SK-N-SH treated with all-trans-retinoic acid at 6 μM for 48 hours (cell line): ENCODE measurements around the gene BMERB1.
A peak's percentile ranks its signal among the peaks of the same experiment; 100 is the strongest.

Experiments
- ATAC-seq: fragments of 200-7000 bp; cut with Tn5 transposase; 3 replicates; pipeline ENCODE4 v1.9.1; 2020; ENCODE audit warnings: mild to moderate bottlenecking, moderate library complexity
- ARNTL ChIP-seq: fragments of 450-650 bp; formaldehyde crosslinking; IDR thresholded peaks from 2 replicates; pipeline ENCODE4 v1.5.0; 2020; ENCODE audit warnings: low read depth, mild to moderate bottlenecking, moderate library complexity, borderline replicate concordance
- BACH2 ChIP-seq: fragments of 250-450 bp; sonication (Bioruptor Pico); IDR thresholded peaks from 2 replicates; pipeline ENCODE4 v1.9.0; 2021; ENCODE audit warnings: mild to moderate bottlenecking, borderline replicate concordance
- CREB5 ChIP-seq: fragments of 250-450 bp; sonication (Bioruptor Pico); IDR thresholded peaks from 2 replicates; pipeline ENCODE4 v1.5.1; 2020; ENCODE audit warnings: low read depth, mild to moderate bottlenecking, moderate library complexity
- CSDC2 ChIP-seq: fragments of 250-450 bp; sonication (Bioruptor Pico); IDR thresholded peaks from 2 replicates; pipeline ENCODE4 v1.5.0; 2020; ENCODE audit warnings: mild to moderate bottlenecking, moderate library complexity
- CSRNP3 ChIP-seq: fragments of 250-450 bp; sonication (Bioruptor Pico); IDR thresholded peaks from 2 replicates; pipeline ENCODE4 v1.5.1; 2021; ENCODE audit warnings: mild to moderate bottlenecking, moderate library complexity
- ISL1 ChIP-seq: fragments of 250-450 bp; sonication (Bioruptor Pico); IDR thresholded peaks from 2 replicates; pipeline ENCODE4 v2.1.2; 2022; ENCODE audit warnings: mild to moderate bottlenecking, moderate library complexity
- OSR1 ChIP-seq: fragments of 250-450 bp; sonication (Bioruptor Pico); IDR thresholded peaks from 2 replicates; pipeline ENCODE4 v1.8.0; 2022; ENCODE audit warnings: moderate library complexity, mild to moderate bottlenecking, inconsistent platforms
- PATZ1 ChIP-seq: fragments of 250-450 bp; sonication (Bioruptor Pico); IDR thresholded peaks from 2 replicates; pipeline ENCODE4 v1.8.0; 2020; ENCODE audit warnings: mild to moderate bottlenecking, moderate library complexity, borderline replicate concordance
- POU6F1 ChIP-seq: fragments of 250-450 bp; sonication (Bioruptor Pico); IDR thresholded peaks from 2 replicates; pipeline ENCODE4 v1.8.0; 2021; ENCODE audit warnings: low read depth, mild to moderate bottlenecking, moderate library complexity, borderline replicate concordance
- PPARA ChIP-seq: fragments of 250-450 bp; sonication (Bioruptor Pico); IDR thresholded peaks from 2 replicates; pipeline ENCODE4 v1.5.0; 2020; ENCODE audit warnings: mild to moderate bottlenecking, borderline replicate concordance
- RARB ChIP-seq: fragments of 250-450 bp; sonication (Bioruptor Pico); IDR thresholded peaks from 2 replicates; pipeline ENCODE4 v1.8.0; 2021; ENCODE audit warnings: mild to moderate bottlenecking, moderate library complexity
- SNAI2 ChIP-seq: fragments of 250-450 bp; sonication (Bioruptor Pico); IDR thresholded peaks from 2 replicates; pipeline ENCODE4 v1.5.0; 2020; ENCODE audit warnings: mild to moderate bottlenecking, moderate library complexity
- TOX ChIP-seq: fragments of 250-450 bp; sonication (Bioruptor Pico); IDR thresholded peaks from 2 replicates; pipeline ENCODE4 v1.8.0; 2021; ENCODE audit warnings: mild to moderate bottlenecking, moderate library complexity, borderline replicate concordance
- TSHZ2 ChIP-seq: fragments of 250-450 bp; sonication (Bioruptor Pico); IDR thresholded peaks from 2 replicates; pipeline ENCODE4 v1.5.0; 2020; ENCODE audit warnings: mild to moderate bottlenecking, moderate library complexity
- ZC3H10 ChIP-seq: fragments of 250-450 bp; sonication (Bioruptor Pico); IDR thresholded peaks from 2 replicates; pipeline ENCODE4 v1.5.1; 2021; ENCODE audit warnings: mild to moderate bottlenecking, moderate library complexity
- ZFP3 ChIP-seq: fragments of 250-450 bp; sonication (Bioruptor Pico); IDR thresholded peaks from 2 replicates; pipeline ENCODE4 v1.5.0; 2020; ENCODE audit warnings: mild to moderate bottlenecking, moderate library complexity
- ZFP30 ChIP-seq: fragments of 450-650 bp; formaldehyde crosslinking; IDR thresholded peaks from 2 replicates; pipeline ENCODE4 v1.5.0; 2022; ENCODE audit warnings: mild to moderate bottlenecking, moderate library complexity
- ZNF8 ChIP-seq: fragments of 450-650 bp; formaldehyde crosslinking; IDR thresholded peaks from 2 replicates; pipeline ENCODE4 v1.5.0; 2020; ENCODE audit warnings: mild to moderate bottlenecking, moderate library complexity

Gene BMERB1

GRCh38 chr16:15617901-15618300 is 183.5 kb downstream of the BMERB1 start:
- ATAC-seq = no peak; the same call in 1 of the 3 replicates
- TF ChIP-seq CSDC2 (CRISPR knock-in tag) (no peak), OSR1 (CRISPR knock-in tag) (no peak), ISL1 (CRISPR knock-in tag) (no peak), RARB (CRISPR knock-in tag) (no peak), TSHZ2 (CRISPR knock-in tag) (no peak), ZFP30 (CRISPR knock-in tag) (no peak), PATZ1 (CRISPR knock-in tag) (no peak), TOX (CRISPR knock-in tag) (no peak), POU6F1 (CRISPR knock-in tag) (no peak), ARNTL (CRISPR knock-in tag) (no peak), CSRNP3 (CRISPR knock-in tag) (no peak), BACH2 (CRISPR knock-in tag) (no peak), PPARA (no peak), ZFP3 (CRISPR knock-in tag) (no peak), SNAI2 (CRISPR knock-in tag) (no peak), CREB5 (CRISPR knock-in tag) (no peak)

- no peak for TF ChIP-seq ZNF8 (CRISPR knock-in tag)
- TF ChIP-seq POU6F1 (CRISPR knock-in tag) = no peak
- no peak for TF ChIP-seq ZFP30 (CRISPR knock-in tag)
- no peak for TF ChIP-seq RARB (CRISPR knock-in tag)
- peak; percentile 68; the same call in 2 of the 3 replicates for ATAC-seq
Measured at GRCh38 chr16:15618392-15618791, 184.0 kb downstream of the BMERB1 start.

- no peak for TF ChIP-seq ZC3H10
- no peak for ATAC-seq
Measured at GRCh38 chr16:15620611-15621195, 186.3 kb downstream of the BMERB1 start.
